DMS53 treated with DMSO at 0.1 percent for 48 hours (cell line): ENCODE measurements around the gene DUOX2.
A peak's percentile ranks its signal among the peaks of the same experiment; 100 is the strongest.
"Not testable (repeated sequence)": the region's sequence is repeated elsewhere in the genome, so short reads cannot be mapped to it uniquely, and the experiment has no call there.

Experiments
- DNase-seq: peaks from one replicate; lab custom pipeline; 2025; ENCODE audit not compliant: unreplicated experiment; lab: John Stamatoyannopoulos, UW

DUOX2 gene

GRCh38 chr15:45138814-45139765 is 25.1 kb upstream of the DUOX2 start:
- no peak for DNase-seq

DNA sequence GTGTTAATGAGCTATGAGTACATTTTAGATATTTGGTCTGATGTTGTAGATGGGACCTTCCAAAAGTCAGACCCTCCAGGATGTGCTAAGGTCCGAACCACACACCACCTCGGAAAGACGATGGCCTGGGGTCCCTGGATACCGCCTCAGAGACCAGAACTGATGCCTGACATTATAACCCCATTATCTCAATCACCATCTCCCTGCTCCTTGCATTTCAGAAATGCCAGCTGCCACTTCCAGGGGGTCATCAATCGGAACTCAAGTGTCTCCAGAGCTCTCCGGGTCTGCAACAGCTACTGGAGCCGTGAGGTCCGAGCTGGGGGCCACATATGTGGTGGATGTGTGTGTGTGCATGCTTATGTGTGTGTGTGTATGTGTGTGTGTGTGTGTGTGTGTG is 23.7 kb upstream of the DUOX2 start:
- no peak for DNase-seq

DNA sequence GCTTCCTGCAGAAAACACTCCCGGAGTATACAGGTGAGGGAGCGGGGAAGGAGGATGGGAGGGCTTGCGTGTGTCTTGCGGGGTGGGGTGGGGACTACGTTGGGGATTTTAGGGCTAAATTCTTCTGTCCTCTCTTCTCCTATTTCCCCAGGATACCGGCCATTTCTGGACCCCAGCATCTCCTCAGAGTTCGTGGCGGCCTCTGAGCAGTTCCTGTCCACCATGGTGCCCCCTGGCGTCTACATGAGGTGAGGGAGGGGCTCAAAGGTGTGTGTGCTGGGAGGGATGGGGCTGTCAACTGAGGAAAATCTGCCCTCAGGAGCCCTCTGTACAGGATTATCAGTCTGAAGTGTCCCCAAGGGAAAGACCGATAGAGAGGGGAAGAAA is 22.4 kb upstream of the DUOX2 start:
- DNase-seq: no peak

- DNase-seq: not testable (repeated sequence)
These were observed 21.9 kb upstream of the DUOX2 start for GRCh38 chr15:45135705-45136377.

DNA sequence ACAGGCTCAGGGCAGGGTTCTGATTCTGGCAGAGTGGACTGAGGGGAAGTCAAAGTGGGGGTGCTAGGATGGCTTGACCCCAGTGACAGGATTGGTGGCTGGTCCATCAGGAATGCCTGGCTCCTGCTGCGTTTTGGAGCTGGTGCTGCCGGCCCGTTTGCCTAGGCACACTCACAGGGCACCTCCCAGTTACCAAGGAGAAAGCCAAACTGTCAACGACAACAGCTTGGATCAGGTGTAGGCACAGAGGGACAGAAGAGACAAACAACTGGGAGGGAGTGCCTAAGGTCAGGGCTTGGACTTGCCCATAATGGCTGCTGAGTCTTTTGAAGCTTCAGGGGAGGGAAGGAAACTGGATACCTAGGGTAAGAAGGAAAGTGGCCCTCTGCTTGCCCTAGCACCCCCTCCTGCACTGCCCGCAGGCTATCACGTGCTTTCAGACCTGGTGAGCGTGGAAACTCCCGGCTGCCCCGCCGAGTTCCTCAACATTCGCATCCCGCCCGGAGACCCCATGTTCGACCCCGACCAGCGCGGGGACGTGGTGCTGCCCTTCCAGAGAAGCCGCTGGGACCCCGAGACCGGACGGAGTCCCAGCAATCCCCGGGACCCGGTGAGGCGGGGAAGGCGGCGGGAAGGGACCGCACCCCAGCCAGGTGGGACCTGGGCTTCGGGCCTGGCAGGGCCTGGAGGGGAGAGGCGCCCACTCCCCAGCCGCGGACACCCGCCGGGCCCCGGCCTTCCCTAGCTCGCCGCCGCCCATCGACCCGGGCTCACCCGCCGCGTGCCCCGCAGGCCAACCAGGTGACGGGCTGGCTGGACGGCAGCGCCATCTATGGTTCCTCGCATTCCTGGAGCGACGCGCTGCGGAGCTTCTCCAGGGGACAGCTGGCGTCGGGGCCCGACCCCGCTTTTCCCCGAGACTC is 21.0 kb upstream of the DUOX2 start:
- no peak for DNase-seq

DNA sequence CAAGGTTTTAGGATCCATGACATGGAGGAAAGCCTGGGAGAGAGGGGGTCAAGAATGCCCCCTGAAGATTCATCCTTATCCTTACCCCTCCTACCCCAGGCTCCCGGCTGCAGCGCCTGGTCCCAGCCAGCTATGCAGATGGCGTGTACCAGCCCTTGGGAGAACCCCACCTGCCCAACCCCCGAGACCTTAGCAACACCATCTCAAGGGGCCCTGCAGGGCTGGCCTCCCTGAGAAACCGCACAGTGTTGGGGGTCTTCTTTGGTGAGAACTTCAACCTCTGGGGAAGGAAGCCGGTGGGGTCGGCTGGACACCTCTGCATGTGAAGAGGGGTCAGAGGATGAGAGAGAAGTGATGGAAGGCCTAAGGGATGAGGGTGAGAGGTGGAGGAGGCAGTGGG is 20.1 kb upstream of the DUOX2 start:
- no peak for DNase-seq

- no peak for DNase-seq
These were observed 19.6 kb upstream of the DUOX2 start for GRCh38 chr15:45133561-45133920.

- no peak for DNase-seq
These were observed 19.0 kb upstream of the DUOX2 start for GRCh38 chr15:45132844-45133560.

DNA sequence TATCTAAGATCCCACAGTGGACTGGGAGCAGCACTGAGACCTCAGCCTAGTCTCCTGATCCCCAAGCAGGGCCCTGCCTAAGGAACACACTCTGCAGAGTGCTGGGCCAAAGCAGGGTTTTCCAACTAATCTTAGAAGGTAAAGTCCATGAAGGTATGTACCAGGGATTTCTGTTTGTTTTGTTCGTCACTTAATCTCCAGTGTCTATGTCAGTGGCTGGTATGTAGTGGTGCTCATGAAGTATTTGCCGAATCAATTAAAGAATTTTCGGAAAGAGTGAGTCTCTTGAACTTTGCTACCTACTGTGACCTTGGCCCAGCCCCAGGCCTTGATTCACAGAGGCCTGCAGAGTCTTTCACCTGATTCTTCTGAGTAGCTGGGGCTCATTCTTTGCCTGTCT is 17.5 kb upstream of the DUOX2 start:
- DNase-seq: no peak

DNA sequence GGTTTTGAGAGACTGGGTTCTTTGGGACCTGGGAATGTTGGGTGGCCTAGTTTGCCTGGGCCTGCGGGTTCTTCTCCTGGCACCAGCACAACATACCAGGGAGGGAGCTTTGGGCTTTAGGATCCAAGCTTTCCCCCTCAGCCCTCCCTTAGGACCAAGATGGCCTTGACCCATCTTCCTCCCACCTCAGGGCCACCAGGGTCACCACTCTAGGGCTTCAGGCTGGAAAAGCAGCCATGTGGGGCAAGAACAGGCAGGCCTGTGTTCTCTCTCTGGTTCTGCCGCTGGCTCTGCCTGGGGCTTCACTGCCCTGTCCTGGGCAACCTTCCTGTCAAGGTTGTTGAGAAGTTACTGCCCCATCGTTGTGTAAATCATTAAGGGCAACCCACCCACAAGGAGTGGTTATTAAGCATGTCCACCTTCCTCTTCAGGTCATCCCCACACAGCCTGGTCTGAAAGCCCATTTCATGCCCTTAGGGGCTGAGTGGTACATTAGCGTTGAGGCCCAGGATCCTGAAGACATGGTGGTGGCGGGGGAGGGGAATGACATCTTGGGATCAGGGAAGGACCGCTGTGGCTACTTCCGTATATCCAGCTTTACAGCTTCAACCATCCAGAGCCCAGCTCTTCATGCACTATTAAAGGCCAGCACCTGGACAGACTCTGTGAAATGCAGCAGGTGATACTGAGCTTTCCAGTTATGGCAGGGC is 16.5 kb upstream of the DUOX2 start:
- DNase-seq: peak; percentile 21

DNA sequence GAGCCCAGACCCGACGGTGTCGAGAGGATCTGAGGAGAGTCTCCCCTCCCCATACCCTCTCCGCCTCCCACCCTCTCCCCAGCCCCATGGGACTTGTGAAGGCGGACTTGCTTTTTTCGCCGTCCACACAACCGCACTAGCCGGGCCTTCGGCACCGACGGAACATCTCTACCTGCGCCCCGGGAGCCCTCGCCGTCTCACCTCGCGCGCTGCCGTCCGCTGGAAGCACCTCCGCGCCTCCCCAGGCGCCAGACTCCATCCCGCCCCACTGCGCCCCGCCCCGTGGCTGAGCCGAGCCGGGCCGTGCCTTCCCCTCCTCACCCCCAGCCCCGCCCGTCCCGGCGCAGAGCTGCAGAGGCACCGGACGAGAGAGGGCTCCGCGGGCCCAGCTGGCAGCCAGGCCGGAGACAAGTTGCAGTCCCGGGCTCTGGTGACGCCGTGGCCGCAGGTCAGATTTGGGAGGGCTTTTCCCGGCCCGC is 15.7 kb upstream of the DUOX2 start, which contains the start of the genes DUOX1 and DUOXA1:
TSS of gene DUOX1 (plus strand) at position 344 of the 479 bp plus-strand sequence. CDS start 1,973 bp downstream, outside the sequence.
TSS of gene DUOXA1 (minus strand) at position 229 of the 479 bp plus-strand sequence. CDS start 6,865 bp downstream, outside the sequence.
- no peak for DNase-seq

DNA sequence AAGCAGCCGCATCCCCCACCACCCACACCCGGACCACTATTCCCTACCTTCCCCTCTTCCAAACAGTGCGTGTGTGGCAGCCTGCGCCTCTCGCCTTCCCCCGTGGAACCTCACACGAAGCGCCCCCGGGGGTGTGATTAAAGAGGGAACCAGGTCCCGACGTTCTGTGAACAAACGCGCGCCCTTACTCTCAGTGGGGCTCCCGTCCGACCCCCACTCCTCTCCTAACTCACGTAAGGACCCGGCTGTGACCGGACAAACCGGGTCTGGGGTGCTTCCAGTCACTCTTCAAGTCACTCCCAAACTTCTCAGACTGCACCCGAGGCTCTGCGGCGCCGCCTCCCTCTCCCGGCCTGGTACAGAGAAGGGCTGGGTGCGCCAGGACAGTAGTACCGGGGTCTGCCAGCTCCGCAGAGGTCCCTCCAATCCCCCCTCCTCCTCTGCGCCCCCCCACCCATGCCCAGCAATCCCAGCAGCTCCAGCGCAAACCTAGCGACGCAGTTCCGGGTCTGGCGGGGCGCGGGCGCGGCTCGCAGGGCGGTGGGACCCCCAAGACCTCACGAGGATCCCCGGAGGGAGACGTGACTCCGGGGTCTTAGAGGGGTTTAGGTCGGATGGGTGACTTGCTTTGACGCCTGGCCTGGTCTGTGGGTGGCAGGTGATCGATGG is 15.1 kb upstream of the DUOX2 start:
- DNase-seq: no peak

GRCh38 chr15:45126535-45127158 is 12.7 kb upstream of the DUOX2 start:
- peak; percentile 26 for DNase-seq

DNA sequence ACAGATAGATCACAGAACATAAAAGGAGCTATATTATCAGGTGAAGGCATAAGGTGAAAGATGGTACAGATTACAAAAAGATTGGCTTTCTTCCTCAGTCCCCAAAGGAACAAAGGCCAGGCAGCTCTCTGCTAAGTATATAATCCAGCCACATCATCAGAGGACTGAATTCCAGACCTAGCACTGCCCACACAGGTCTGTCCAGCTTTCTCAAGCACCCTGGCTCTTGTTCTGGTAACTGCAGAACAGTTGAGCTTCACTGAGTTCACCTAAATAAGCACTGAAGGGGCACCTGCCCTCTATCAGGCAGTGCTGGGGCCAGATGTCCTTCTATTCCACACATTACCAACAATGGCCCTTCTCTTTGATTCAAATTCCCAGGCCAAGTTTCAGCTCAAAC is 9.4 kb upstream of the DUOX2 start:
- peak; percentile 5 for DNase-seq

DNA sequence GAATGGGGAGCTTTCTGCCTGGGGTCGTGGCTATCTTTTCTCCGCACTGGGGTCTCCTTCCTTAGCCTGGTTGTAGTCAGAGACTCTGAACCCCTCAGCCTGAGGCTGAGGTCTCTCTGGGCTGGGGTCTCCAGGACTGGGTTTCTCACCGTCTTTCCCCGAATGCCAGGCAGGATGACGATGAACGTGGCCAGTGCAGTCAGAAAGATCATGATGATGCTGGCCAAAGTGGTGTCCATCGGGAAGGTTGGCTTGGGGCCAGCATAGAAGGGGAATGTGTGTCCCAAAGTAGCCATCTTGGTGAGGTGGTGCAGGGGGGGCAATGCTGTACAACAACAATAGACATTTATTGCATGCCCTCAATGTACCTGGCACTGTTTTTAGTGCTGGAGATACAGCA is 8.7 kb upstream of the DUOX2 start:
- DNase-seq: no peak

DNA sequence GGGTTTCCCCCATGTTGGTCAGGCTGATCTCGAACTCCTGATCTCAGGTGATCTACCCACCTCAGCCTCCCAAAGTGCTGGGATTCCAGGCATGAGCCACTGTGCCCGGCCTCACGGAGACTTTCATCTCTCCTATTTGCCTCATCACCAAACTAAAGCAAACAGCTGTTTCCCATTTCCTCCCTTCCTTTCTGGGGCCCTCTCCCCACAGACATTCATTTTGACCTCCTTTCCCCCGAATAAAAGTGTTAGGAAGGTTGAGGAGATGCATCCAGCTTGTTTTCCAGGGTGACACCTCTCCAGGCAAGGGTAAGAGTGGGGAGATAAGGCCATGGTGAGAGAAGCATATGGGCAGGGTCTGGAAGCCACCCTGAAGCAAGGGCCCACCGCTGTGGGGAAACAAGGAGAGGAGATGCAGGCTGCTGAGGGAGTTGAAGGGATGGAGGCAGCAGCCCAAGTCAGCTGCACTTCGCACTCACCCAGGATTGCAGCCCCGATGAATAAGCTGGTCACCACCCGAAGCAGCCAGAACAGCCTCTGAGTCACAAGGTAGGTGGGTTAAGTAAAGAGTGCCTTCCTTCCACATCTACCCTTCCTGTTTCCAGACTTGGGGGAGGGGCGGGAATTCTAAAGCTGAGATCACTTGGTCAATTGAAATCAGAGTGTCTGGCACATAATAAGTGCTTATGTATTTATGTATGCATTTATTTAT is 7.9 kb upstream of the DUOX2 start:
- DNase-seq: no peak

DNA sequence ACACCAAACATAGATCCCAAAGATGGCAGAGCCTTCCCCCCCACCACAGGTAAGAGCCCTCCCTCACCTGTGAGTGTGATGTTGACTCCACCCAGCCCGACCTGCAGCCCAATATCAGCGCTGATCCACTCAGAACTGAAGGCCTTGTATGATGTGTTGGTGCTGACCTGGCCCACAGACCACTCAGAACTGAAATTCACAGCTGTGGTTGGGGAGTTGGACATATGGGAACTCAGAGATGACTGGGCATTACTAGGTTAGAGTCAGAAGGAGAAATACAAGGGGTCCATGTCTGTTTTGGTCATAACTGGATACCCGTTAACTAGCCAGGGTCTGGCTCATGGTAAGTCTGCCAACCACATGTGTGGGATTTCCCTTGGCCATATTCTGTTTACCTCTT is 7.0 kb upstream of the DUOX2 start:
- no peak for DNase-seq
